Muscle of back (tissue), 11 donors: ENCODE data around the gene NBEA. TPM values are rescaled to one million over a fixed set of nuclear protein-coding genes. Genes with fewer than 3 reads are reported as not detected.

ENCODE experiments used
- DNase-seq, 3 donors: peaks; one replicate each; pipeline versions ENCODE4 v3.0.0 to v3.0.0-alpha.2; 2013
- polyA plus RNA-seq, 10 donors: library from polyadenylated mRNA; unstranded; fragments of 120-200 nt; gene quantifications; one replicate each; pipeline ENCODE4 v1.2.1, GENCODE V29; 2013; ENCODE audit not compliant: insufficient read length in 10 of 10

The NBEA gene
- polyA plus RNA-seq, 10 donors, result 13.3 to 18.4 (median 14.5) TPM

DNA sequence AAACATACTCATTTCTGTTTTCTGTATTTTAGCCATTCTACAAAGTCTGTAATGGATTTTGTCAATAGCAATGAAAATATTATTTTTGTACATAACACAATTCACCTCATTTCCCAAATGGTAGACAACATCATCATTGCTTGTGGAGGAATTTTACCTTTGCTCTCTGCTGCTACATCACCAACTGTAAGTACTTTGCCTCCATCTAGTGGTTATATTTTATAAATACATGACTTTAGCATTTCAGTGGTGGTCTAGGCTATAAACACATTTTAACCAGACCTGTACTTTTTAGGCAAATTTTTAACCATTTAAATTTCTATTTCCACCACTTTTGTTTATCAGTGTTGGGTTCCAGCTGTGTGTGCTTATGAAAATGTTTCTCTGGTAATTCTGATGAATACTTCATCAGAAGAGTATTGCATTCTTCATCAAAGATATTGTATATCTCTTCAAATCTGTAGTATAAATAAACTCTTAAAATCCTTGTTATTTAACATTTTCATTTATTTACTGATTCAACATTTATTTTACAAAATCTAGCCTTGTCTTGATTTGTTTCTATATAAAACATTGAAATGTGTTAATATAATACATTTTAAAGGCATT, 222.4 kb downstream of the NBEA start:
- DNase-seq, result peak in 1 of 3 donors; percentile 64

DNA sequence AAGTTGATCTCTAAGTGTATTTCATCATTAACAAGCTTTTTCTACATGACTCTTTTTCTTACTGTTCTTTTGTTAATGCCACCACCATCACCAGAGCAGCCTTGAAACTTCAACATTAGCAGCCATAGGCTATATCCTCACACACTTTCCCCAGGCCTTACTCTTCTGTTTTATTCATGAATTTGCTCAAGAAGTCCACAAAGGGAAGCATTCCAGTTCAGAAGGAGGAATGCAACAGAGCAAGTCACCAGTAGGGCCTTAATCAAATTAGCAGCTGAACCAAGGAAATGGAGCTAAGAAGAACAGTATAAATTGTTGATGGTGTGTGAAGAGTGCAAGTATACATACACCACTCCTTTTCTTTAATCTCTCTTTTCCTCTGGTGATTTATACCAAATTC, 223.1 kb downstream of the NBEA start:
- no peak for DNase-seq

DNA sequence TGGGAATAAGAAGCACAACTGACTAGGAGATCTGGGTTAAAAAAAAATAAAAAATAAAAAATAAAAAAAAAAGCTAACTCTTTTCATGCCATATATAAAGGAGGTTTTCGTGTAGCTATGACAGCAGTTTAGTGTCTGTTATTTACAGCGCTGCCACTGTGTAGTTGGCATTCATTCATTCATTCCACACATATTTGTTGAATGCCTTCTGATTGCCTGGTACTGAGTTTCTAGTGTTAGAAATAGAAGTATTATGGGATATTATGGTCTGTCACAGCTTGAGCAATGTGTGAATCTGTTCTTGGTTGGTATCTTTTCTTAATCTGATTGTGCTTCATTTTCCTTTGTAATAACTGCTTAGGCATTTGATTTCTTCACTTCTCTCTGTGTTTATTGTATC, 237.4 kb downstream of the NBEA start:
- DNase-seq, result peak in 2 of 3 donors; percentile 19 to 39

DNA sequence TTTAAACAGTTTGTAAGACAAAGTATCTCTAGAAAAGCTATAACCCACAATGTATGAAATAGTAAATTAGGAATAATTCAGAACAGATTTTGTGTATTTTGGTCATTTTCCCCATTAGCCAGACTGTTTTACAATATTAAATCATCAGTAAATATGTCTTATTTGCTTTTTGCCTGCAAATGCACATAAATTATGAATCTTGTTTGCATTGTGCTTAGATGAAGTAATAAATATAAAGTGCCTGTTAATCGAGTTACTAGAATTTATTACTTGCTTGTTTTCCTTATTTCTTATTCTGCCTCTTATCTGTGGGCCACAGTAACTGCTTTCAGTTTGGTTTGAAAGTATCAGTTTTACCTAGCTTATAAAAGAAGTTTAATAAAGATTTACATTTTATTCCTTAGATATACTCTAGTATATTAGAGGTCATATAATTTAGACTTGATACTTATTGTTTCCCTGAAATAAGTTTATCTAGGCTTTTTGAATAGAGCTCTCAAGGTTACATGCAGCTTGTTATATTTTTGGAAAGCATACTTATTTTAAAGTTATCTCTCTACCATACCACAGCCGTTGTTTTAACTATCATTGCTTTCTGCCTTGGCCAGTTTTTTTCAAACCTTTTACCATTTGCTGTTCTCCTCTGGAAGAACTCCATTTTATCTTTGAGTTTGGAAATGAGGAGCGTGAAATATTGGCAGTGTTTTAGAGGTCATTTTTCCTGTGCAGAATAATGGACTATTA, 238.0 kb downstream of the NBEA start:
- DNase-seq, result no peak

DNA sequence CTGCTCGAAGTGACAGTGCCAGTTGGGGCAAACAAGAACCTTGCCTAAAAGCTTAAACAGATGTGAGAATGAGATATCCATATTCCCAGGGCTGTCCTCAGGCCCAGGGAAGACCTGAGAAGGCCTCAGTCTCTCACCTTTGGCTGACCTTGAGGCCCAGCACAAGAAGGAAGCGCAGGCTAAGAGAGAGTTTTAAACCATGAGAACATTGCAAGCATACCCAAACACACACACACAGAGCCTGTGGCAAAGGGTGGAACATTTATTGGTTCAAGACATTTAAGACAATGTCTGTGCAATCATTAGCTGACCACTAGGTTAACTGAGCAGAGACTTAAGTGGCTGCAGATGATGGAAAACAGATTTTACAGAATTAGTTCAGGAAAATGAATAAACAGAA, 248.2 kb downstream of the NBEA start:
- DNase-seq, result peak in 1 of 3 donors; percentile 12

DNA sequence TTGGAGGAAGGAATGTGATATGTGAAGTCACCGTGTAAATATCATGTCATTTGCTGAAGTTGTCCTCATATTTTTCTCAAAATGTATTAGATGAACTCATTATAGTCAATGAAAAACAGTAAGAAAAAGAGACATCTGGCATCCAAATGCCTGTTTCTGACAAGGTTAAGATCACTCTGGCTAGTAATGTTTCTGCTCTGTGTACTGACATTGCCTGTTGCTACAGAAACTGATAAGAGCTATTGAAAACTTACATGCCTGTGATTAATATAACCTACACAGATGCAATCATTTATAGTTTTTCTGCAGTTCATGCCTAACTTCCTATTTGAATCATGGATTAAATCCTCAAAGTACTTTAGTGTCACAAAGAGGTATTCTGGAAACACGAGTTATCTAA, 249.8 kb downstream of the NBEA start:
- no peak for DNase-seq

DNA sequence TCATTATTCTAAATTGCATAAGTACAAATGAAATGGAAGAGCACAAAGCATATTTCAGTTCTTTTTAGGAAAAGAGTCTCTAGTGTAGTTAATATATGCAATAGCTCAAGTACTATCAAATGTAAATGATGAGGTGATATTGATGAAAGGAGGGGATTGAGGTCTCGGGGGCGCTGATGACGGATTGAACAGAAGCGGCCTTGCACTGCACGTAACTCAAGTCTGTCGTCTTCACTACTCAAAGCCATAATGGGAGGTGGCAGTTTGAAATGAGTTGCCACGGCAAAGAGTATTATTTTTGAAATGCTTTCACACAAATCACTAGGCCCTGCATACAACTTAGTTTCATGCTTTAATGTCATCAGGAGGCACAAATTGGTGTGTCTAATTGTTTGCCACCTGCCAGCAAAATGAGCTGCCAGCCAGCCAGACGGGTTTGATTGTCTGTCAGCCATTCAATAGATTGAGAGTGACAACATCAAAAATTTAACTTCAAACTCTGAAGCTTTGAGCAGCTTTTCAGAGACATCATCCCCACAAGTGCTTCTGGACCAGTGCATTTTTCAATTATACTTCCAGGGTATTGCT, 256.6 kb downstream of the NBEA start:
- no peak for DNase-seq

DNA sequence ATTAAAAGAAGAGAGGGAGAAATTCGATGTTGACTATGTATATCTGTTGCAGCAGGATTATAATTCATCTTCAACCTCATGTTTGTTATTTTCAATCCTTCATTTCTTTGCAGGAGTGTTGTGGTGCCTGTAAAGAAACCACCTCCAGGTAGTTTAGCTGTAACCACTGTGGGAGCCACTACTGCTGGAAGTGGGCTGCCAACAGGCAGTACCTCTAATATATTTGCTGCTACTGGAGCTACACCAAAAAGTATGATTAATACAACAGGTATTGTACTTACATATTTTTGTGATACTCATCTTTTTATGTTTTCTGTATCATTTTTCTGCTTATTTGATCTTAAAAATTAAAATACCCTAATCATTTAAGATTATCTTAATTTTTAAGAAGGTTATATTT, 266.5 kb downstream of the NBEA start:
- no peak for DNase-seq

DNA sequence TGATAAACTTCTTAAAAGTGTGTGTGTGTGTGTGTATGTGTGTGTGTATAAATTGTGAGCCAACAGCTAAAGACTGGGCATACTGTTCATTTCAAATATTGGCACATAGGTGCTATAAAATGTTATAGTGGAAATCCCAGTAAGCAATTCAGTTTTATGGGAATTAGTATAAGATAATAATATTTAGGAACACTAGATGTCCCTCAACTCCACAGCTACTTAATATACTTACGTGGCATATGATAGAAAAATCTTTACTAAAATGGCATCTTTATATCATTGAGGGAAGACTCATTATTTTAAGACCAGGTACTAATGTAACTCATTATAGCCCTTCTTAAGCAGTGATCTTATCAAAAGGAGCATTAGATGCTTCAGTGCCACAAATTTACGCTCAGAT, 268.2 kb downstream of the NBEA start:
- peak; percentile 2 to 51 (median 22) for DNase-seq

DNA sequence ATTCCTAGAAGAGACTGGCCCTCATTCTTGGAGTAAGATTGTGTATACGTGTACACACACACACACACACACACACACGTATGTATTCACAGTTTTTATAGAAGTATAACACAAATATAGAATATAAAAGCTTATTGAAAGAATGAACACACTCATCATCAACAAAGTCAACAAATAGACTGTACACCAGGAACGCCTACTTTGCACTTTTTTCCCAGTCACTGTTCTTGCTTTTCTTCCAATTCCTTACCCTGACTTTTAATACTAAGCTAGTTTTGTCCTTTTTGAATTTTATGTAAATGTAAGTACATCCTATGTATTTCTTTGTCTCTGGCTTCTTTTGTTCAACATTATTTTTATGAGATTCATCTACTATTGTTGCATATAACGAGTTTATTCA, 269.9 kb downstream of the NBEA start:
- DNase-seq, result no peak

DNA sequence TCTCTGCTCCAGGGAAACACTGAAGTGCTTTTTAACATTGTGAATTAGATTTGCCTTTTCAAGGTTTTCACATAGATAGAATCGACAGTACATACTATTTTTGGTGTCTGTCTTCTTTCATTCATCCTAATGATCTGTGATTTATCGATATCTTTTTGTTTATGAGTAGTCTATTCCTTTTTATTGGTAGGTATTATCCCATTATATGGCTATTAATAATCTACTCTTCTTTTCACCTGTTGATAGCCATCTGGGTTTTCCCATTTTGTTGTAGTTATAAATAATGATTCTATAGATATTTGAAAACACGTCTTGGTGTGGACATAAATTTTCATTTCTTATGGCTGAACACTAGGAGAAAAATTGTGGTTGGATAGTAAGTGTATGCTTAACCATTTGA, 271.8 kb downstream of the NBEA start:
- DNase-seq, result no peak

DNA sequence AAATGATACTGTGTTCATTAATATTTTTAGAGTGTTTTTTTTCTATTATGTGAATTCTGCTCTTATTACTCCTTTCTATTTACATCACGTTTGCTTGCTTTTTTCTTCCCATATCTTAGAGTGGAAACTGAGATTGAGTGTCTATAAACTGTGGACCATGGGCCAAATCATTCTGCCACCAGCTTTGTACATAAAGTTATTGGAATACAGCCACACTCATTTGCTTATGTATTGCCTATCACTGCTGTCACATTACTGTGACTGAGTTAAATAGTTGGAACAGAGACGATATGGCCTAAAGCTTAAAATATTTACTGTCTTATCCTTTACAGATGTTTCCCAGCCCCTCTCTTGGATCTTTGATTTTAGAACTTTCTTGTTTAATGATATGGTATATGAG, 274.1 kb downstream of the NBEA start:
- DNase-seq, result no peak

DNA sequence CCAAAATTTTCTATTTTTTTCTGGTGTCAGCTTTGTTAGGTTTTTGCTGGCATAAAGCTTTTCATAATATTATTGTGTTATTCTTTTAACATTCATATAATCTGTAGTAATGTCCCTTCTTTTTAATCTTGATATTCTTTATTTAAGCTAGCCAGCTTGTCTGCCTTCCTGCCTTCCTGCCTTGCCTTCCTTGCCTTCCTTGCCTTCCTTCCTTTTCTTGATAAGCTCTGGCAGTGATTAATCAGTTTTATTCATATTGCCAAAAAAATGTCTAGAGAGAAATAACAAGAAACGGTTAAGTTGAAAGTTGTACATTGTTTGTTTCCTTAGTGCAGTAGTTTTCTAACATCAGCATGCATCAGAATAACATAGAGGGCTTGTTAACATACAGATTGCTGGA, 277.0 kb downstream of the NBEA start:
- no peak for DNase-seq

DNA sequence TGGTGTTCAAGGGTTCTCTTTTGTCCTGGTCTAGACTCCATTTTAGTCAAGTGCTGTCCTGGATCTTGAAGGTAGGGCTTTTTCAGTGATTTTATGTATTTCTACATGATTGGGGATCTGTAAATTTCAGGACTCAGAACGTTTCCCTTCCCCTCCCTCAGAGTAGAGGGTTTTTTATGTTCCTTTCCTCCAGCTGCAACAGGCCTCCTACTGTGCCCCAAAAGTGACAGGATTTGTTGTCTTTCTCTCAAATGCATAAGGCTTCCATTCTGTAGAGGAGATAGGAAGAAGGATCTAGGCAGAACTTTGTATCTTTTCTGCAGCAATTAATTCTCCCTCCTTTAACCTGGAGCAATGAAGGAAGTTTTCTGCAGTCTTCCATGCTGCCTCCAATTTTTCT, 283.1 kb downstream of the NBEA start:
- no peak for DNase-seq

DNA sequence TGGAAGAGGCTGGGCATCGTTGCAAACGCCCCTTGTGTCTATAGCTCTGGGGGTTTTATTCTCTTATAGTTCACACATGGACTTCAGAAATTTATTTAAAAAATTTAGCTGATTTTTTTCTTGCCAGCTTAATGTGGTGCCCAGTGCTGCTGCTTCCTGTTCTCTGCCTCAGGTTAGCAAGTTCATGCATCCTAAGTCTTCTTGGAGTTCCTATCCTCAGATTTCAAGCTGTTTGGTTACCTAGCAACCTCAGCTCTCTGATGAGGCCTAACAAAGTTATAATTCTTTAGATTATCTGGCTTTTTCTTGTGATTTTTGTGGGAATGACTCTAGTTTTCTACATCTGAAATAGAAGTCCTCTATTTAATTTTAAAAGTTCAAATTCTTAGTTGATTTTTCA, 283.5 kb downstream of the NBEA start:
- no peak for DNase-seq

DNA sequence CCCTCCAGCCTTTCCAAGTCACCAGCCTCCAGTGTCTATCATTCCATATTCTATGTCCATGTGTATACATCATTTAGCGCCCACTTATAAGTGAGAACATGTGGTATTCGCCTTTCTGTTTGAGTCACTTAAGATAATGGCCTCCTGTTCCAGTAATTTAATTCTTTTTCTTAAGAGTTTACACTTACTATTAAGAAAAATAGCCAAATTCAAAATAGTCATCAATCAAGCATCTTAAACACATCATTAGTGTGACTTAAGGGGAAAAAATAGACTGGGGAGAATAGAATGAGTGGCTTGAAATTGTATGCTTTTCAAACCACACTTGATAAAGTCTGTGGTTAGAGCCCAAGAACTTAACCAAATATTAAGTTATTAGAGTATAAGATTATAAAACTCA, 286.5 kb downstream of the NBEA start:
- no peak for DNase-seq

DNA sequence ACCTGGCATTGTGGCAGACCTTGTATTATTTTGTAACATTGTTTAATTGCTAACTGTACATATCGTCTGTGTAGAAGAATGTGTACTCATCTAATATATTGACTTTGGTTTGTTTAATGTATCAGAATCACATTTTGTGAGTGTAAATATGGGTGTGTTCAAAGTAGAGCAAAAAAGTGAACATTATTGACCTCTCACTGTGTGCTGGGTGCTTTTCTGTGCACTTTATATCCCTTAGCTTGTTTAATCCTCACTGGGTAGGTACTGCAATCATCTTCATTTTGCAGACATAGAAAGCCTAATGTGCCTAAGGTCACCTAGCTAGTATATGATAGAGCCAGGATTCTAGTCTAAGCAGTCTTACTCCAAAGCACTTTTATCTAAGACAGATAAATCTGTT, 289.4 kb downstream of the NBEA start:
- no peak for DNase-seq

DNA sequence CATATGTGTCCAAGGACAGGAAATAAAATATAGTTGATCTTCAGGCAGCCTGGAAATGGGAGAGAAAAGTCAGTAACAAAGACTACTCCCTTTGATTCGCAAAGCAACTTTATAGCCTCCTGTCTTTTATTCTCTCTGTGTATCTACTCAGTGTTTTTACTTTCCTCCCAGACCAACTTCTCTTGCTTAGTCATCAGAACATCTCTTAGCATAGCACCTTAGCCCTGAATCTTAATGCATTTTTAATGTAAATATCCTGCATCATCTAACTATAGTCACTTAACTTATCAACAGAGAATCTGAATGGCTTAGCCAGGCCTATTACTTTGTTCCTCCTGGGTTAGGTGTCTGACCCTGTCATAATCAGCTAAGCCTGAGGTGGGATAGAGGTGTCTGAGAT, 296.2 kb downstream of the NBEA start:
- no peak for DNase-seq

DNA sequence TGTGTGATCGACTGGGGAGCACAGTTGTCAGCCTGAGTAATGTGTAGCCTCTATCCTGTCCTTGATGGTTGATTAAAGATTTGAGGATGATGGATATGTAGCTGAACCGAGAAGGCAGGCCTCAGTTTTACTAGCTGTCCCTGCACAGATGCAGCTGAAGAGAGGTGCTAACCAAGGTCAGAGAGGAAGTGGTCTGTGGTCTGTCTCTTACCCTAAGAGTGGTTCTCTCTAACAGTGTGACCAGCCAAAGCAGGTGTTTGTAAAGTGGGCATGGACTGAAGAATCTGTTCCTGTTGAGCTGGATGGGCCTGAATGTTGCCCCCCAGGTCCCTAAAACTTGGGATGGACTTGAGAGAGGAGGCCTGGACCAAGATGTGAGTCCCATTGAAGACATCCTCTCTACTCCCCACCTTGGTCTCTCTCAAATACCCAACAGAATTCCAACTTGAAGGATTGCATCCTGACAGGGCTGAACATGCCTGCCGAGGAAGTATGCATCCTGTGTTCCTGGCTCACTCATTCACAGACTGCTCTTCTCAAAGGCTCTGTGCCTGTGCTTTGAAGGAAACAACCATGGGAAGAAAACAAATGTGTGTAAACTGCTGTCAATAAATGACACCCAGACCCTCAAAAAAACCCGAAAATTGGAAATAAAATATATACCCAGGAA, 310.6 kb downstream of the NBEA start:
- DNase-seq, result no peak

DNA sequence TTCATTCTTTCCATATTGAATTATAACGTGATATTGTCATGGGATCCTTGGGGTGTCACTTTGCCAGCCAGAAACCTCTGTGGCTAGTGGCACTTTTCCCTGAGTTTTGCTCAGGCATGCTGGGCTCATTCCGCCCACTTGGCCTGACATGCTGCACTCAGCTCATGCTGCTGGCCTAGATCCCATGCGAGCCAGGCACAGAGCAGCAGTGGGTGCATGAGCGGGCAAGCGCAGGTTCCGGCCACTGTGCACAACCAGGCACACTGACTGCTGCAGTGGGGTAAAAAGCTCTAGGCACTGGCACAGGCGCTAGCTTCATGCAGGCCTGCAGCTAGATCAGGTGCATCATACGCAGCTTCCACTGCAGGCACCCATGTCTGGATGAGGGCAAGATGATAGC, 313.2 kb downstream of the NBEA start:
- DNase-seq, result no peak

DNA sequence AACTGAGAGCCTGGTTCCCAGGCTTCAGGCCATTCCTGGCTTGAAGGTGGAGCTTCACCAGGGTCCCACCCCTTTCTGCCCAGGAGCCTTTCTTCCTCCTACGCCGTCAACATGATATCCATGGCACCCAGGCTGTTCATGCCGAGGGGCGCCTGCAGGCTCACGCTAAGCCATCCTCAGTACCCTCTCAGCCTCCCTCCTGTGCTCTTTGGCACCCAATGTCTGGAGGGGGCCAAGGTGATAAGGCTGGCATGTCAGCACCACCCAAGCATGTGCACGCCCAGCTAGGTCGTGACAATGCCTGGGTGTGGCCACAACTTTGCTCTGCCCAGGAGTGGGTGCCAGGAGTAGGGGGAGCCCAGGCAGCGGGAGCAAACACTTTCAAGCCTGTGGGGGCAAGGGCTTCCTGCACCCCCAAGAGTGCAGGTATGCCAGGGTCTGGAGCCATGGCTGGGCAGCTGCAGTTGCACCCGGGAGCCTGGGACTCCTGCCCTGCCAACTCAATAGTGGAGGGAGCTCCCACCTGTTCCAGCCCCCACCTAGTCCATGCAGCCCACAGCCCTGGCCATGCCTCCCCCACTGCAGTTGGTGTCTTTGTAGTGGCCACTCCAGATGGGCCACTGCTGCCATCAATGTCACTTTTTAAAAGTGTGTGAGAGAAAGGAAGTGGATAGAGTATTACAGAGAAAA, 314.5 kb downstream of the NBEA start:
- DNase-seq, result no peak

DNA sequence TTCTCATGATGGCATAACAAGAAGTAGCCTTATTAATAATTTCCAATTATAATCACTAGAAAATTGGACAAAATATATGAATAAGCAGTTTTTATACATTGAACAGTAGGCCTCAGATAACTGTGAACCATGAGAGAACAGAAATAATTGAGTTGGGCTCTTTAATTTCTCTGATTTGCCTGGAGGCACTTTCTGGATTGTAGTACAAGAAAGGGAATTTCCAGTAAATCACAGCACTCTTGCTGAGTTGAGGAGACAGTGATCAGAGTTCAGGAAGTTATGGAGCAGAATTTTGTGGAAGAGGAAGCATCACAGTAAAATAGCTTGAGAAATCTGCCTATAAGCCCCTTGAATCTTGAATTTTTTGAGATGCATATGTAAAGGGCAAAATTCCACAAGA, 318.2 kb downstream of the NBEA start:
- no peak for DNase-seq
